HG02763 (cell line): ENCODE measurements around the gene PPP1R13L.
"Not testable (repeated sequence)": the region's sequence is repeated elsewhere in the genome, so short reads cannot be mapped to it uniquely, and the experiment has no call there.

Experiments
- ATAC-seq: cut with Tn5 transposase; IDR thresholded peaks from one replicate; pipeline ENCODE4 v1.9.1; 2021; ENCODE audit warnings: mild to moderate bottlenecking, moderate library complexity; ENCODE audit not compliant: unreplicated experiment

Gene PPP1R13L

GRCh38 chr19:45404557-45405434, at the start of gene PPP1R13L:
Gene PPP1R13L, minus strand, starts transcription at chr19:45405069. Its CDS starts 6,751 bp downstream, at chr19:45398318.
- no peak for ATAC-seq

- no peak for ATAC-seq
Observed at GRCh38 chr19:45451850-45452387, 47.0 kb upstream of the PPP1R13L start.

GRCh38 chr19:45451131-45451849, 46.4 kb upstream of the PPP1R13L start:
- no peak for ATAC-seq

GRCh38 chr19:45450012-45450333, 45.1 kb upstream of the PPP1R13L start:
- ATAC-seq = no peak

GRCh38 chr19:45448887-45449299, 44.0 kb upstream of the PPP1R13L start:
- no peak for ATAC-seq

GRCh38 chr19:45448425-45448756, 43.5 kb upstream of the PPP1R13L start:
- no peak for ATAC-seq

- no peak for ATAC-seq
Observed at GRCh38 chr19:45446944-45447343, 42.1 kb upstream of the PPP1R13L start.

- no peak for ATAC-seq
Observed at GRCh38 chr19:45446295-45446694, 41.4 kb upstream of the PPP1R13L start.

- ATAC-seq = no peak
Observed at GRCh38 chr19:45445139-45445538, 40.3 kb upstream of the PPP1R13L start.

GRCh38 chr19:45444318-45445041, 39.6 kb upstream of the PPP1R13L start:
- ATAC-seq = peak; percentile 55

GRCh38 chr19:45443462-45444317, 38.8 kb upstream of the PPP1R13L start:
- ATAC-seq = no peak

- ATAC-seq = no peak
Observed at GRCh38 chr19:45442778-45443461, 38.1 kb upstream of the PPP1R13L start.

GRCh38 chr19:45442408-45442777, 37.5 kb upstream of the PPP1R13L start:
- ATAC-seq = no peak

- no peak for ATAC-seq
Observed at GRCh38 chr19:45440873-45441654, 36.2 kb upstream of the PPP1R13L start.

- ATAC-seq = no peak
Observed at GRCh38 chr19:45440259-45440638, 35.4 kb upstream of the PPP1R13L start.

- peak; percentile 56 for ATAC-seq
Observed at GRCh38 chr19:45439569-45440258, 34.8 kb upstream of the PPP1R13L start.

GRCh38 chr19:45439190-45439568, 34.3 kb upstream of the PPP1R13L start:
- no peak for ATAC-seq

GRCh38 chr19:45437328-45437727, 32.5 kb upstream of the PPP1R13L start:
- ATAC-seq = no peak

- not testable (repeated sequence) for ATAC-seq
Observed at GRCh38 chr19:45432543-45432942, 27.7 kb upstream of the PPP1R13L start.
